KOPT-K1 (cell line): ENCODE results near the gene MX2.
"Not testable (repeated sequence)": the region's sequence is repeated elsewhere in the genome, so short reads cannot be mapped to it uniquely, and the experiment has no call there.

Experiments used
- H3K27ac ChIP-seq: fragments of 200-600 bp; sonication (generic); 2 replicates; pipeline ENCODE4 v1.5.1; 2016; ENCODE audit warnings: antibody characterized with exemption, mild to moderate bottlenecking, low read depth, low read length; ENCODE audit not compliant: poor library complexity, severe bottlenecking
- H3K36me3 ChIP-seq: fragments of 200-600 bp; sonication (generic); 2 replicates; pipeline ENCODE4 v1.5.1; 2017; ENCODE audit warnings: antibody characterized with exemption, mild to moderate bottlenecking, low read length, moderate library complexity; ENCODE audit not compliant: insufficient read depth
- H3K9me3 ChIP-seq: fragments of 200-600 bp; sonication (generic); 2 replicates; pipeline ENCODE4 v1.5.1; 2017; ENCODE audit warnings: antibody characterized with exemption, low read length, mild to moderate bottlenecking; ENCODE audit not compliant: insufficient read depth, poor library complexity, severe bottlenecking

Gene MX2

DNA sequence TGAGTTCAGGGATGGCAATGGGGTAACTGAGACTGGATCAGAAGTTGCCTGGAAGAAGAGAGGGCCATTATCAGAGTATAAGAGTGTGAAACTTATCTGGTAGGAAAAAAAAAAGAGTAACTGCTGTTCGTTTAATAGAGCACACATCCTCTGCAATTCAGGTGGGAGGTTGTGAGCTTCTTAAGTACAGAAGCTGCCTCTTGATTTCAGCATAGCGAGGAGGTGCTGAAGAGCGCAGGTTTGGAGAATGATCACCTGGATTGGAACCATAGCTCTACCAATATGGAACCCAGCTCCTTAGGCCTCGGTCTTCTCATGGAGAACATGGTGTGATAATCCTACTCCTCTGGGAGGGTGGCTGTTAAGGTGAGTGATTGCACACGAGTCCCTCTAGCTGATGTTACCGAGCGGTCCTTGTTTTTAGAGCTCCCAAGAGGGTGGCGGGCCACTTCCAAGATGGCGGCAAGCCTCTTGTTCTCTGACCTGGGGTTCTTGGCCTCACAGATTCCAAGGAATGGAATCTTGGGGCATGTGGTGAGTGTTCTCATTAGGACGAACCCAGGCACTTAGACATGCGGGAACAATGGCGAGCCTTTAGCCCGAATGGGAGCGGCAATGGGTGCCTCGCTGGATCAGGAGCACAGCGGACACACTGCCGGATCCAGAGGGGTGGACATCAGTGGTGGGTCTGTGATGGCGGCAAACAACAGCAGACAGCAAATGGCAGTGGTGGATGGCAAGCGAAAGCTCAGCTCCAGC, 60.9 kb downstream of the MX2 start:
- Histone ChIP-seq H3K36me3 (no peaks in the 10 kb centered on the region), H3K9me3 (no peaks in the 10 kb centered on the region), H3K27ac (no peak overlapping the region)

GRCh38 chr21:41423305-41423636, 61.4 kb downstream of the MX2 start:
- H3K27ac ChIP-seq, H3K9me3 ChIP-seq: not testable (repeated sequence)

DNA sequence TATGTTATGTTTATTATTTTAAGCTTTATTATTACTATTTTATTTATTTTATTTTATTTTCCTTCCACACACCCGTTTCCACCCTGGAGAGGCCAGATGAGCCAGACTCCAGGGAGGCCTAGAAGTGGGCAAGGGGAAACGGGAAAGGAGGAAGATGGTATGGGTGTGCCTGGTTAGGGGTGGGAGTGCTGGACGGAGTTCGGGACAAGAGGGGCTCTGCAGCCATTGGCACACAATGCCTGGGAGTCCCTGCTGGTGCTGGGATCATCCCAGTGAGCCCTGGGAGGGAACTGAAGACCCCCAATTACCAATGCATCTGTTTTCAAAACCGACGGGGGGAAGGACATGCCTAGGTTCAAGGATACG, 63.7 kb downstream of the MX2 start:
- H3K9me3 ChIP-seq, result no peaks in the 10 kb centered on the region

More at GRCh38 chr21:41423305-41423636, 61.4 kb downstream of the MX2 start:
- not testable (repeated sequence) for H3K36me3 ChIP-seq

DNA sequence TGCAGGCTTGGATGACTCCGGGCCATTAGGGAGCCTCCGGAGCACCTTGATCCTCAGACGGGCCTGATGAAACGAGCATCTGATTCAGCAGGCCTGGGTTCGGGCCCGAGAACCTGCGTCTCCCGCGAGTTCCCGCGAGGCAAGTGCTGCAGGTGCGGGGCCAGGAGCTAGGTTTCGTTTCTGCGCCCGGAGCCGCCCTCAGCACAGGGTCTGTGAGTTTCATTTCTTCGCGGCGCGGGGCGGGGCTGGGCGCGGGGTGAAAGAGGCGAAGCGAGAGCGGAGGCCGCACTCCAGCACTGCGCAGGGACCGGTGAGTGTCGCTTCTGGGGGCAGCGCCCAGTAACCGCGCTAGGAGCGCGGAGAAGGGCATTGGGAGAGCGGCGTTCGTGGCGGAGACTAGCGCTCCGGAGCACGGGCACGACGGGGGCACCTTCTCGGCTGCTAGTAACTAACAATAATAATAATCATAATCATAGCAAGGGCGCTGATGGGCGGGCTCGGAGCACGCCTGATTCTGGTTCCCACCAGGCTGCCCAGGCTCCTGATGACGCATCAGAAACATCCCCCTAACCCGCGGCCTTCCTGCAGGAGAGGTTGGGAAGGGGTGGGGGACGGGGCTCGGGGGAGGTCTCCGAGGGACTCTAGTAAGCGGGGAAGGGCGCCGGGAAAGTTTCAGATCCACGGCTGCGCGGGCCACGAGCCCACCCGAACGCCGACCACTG, 64.3 kb downstream of the MX2 start, which contains the start of gene MX1:
MX1 (plus strand) TSS at position 286 of the 722 bp plus-strand sequence. CDS start 5,832 bp downstream, outside the sequence.
- Histone ChIP-seq H3K27ac (peak within 1 kb of the TSS; percentile 28), H3K9me3 (no peaks in the 10 kb centered on the region)

More for the DNA sequence above, 63.7 kb downstream of the MX2 start:
- no peaks in the 10 kb centered on the region for H3K36me3 ChIP-seq
- peak overlapping the region; percentile 28 for H3K27ac ChIP-seq

GRCh38 chr21:41426676-41427404, 65.0 kb downstream of the MX2 start:
- H3K36me3 ChIP-seq, result no peaks in the 10 kb centered on the region
- H3K27ac ChIP-seq, result no peak overlapping the region
- H3K9me3 ChIP-seq, result no peaks in the 10 kb centered on the region

More for the DNA sequence above, 64.3 kb downstream of the MX2 start, which contains the start of gene MX1:
- no peaks in the 10 kb centered on the region for H3K36me3 ChIP-seq

DNA sequence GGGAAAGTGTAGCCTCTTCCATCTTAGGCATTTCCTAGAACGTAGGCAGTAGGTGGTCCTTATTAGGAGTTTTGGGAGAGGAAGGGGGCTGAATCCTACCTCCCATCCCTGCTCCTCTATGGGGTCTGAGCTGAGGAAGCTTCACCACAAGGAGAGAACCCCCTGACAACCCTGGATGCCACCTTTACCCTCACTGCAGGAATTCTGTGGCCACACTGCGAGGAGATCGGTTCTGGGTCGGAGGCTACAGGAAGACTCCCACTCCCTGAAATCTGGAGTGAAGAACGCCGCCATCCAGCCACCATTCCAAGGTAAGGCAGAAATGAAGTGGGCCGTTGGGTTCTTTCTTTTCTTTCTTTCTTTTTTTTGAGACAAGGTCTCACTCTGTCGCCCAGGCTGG, 65.7 kb downstream of the MX2 start:
- Histone ChIP-seq H3K36me3 (no peaks in the 10 kb centered on the region), H3K27ac (no peak overlapping the region), H3K9me3 (no peaks in the 10 kb centered on the region)

DNA sequence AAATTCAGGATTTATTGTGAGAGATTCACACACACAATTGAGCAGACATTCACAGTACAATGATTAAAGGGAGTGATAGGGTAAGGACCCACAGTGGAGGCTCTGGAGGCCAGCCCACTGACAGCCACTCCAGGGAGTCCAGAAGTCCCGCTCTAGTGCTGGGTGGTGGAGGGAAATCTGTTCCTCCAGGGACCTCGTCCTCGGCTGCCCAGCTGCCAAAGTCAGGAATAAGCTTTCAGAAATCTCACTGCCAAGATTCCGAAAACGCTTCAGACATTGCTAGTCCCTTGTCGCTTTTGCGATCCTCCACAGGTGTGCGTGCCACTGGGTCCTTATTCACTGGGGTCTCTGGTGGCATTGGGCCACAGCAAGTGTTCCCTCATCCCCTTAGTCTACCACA, 66.5 kb downstream of the MX2 start:
- no peaks in the 10 kb centered on the region for H3K9me3 ChIP-seq
- H3K36me3 ChIP-seq, result no peaks in the 10 kb centered on the region
- no peak overlapping the region for H3K27ac ChIP-seq

- no peaks in the 10 kb centered on the region for H3K36me3 ChIP-seq
- peaks cover 5% of the 10 kb centered on the region for H3K9me3 ChIP-seq
- H3K27ac ChIP-seq, result no peak overlapping the region
Observed at GRCh38 chr21:41428847-41429246, 67.0 kb downstream of the MX2 start.

- H3K9me3 ChIP-seq, result peaks cover 9% of the 10 kb centered on the region
- no peak overlapping the region for H3K27ac ChIP-seq
- no peaks in the 10 kb centered on the region for H3K36me3 ChIP-seq
Observed at GRCh38 chr21:41429305-41429704, 67.5 kb downstream of the MX2 start.

DNA sequence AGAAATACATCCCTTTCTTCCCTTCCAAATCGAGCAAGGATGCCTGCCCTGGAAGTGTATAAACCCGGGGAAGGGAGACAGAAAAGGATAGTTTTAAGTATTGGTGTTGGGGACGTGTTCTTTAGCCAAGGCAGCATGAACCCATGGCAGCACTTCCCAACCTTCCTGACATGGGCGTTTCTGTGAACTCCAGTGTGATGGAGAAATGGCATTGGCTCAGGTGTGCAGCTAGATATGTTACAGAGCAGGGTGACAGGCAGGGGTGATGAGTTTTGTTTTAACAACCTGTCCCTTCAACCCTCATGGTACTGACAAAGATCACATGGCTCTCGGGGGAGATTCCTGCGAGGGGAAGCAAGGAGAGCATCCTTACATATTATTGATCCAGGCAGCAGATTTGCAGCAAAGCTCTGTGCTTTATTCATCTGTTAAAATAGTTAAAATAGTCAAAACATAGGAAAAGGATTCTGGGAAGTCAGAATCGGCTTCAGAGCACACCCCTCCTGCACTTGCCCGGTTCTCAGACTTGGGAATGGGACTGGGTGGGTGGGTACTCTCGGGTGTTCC, 68.2 kb downstream of the MX2 start:
- Histone ChIP-seq H3K36me3 (no peaks in the 10 kb centered on the region), H3K27ac (no peak overlapping the region), H3K9me3 (peaks cover 16% of the 10 kb centered on the region)

DNA sequence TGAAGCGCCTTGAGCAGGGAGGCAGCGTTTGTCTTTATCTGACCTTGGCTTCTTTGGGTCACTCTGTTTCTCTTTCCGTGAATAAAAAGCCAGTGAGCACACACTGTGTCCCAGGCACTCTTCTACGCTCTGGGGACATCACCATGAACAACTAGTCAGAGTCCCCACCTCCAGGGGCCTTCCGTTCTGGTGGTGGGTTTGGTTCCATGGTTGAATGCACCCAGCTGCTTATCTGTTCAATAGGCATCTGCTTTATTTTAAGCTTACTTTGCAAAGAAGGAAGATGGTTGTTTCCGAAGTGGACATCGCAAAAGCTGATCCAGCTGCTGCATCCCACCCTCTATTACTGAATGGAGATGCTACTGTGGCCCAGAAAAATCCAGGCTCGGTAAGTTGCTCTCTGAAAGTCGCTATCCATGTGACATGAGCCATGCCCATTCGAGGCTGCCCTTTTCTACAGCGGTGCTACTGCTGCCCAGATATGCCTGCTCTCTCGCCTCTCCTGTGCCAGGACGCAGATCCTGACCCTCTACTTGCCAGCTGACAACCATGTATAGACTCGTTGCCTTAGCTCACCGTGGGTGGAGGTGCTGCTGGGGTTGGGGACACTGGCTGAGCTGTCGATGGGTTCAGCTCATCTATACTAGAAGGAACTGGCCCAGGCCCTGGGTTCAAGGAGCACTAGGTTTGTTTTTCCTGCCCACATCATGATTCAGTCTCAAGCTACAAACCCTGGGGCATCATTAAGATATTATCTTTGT, 70.1 kb downstream of the MX2 start:
- Histone ChIP-seq H3K9me3 (peaks cover 32% of the 10 kb centered on the region), H3K27ac (no peak overlapping the region), H3K36me3 (no peaks in the 10 kb centered on the region)

- Histone ChIP-seq H3K9me3 (peaks cover 32% of the 10 kb centered on the region), H3K27ac (no peak overlapping the region), H3K36me3 (no peaks in the 10 kb centered on the region)
Observed at GRCh38 chr21:41432562-41433460, 71.0 kb downstream of the MX2 start.

GRCh38 chr21:41433566-41433965, 71.7 kb downstream of the MX2 start:
- Histone ChIP-seq H3K27ac (no peak overlapping the region), H3K36me3 (no peaks in the 10 kb centered on the region), H3K9me3 (peaks cover 32% of the 10 kb centered on the region)

GRCh38 chr21:41435706-41436105, 73.9 kb downstream of the MX2 start:
- H3K9me3 ChIP-seq, result peaks cover 32% of the 10 kb centered on the region
- H3K27ac ChIP-seq, result no peak overlapping the region
- no peaks in the 10 kb centered on the region for H3K36me3 ChIP-seq
